ENCODE measurements around the gene PEAK1.
"Not testable (repeated sequence)": the region's sequence is repeated elsewhere in the genome, so short reads cannot be mapped to it uniquely, and the experiment has no call there.

Gene PEAK1

GRCh38 chr15:77291107-77291506, 128.8 kb downstream of the PEAK1 start:
- DNase-seq: no peak

- DNase-seq: no peak
Observed at GRCh38 chr15:77287385-77287784, 132.5 kb downstream of the PEAK1 start.

GRCh38 chr15:77285057-77285997, 134.6 kb downstream of the PEAK1 start:
- DNase-seq: no peak

- no peak for DNase-seq
Observed at GRCh38 chr15:77282333-77282732, 137.6 kb downstream of the PEAK1 start.

GRCh38 chr15:77276943-77277342, 143.0 kb downstream of the PEAK1 start:
- DNase-seq: no peak

- DNase-seq: no peak
Observed at GRCh38 chr15:77276096-77276495, 143.8 kb downstream of the PEAK1 start.

- not testable (repeated sequence) for DNase-seq
Observed at GRCh38 chr15:77273136-77273535, 146.8 kb downstream of the PEAK1 start.

- DNase-seq: no peak
Observed at GRCh38 chr15:77266708-77267386, 153.1 kb downstream of the PEAK1 start.

- no peak for DNase-seq
Observed at GRCh38 chr15:77255385-77255784, 164.5 kb downstream of the PEAK1 start.

GRCh38 chr15:77251662-77252061, 168.2 kb downstream of the PEAK1 start:
- no peak for DNase-seq

- no peak for DNase-seq
Observed at GRCh38 chr15:77247116-77247515, 172.8 kb downstream of the PEAK1 start.

GRCh38 chr15:77243716-77244401, 176.0 kb downstream of the PEAK1 start:
- DNase-seq: no peak

- DNase-seq: no peak
Observed at GRCh38 chr15:77243135-77243534, 176.8 kb downstream of the PEAK1 start.

- no peak for DNase-seq
Observed at GRCh38 chr15:77239882-77240608, 179.9 kb downstream of the PEAK1 start.

- no peak for DNase-seq
Observed at GRCh38 chr15:77235566-77235965, 184.3 kb downstream of the PEAK1 start.

GRCh38 chr15:77228828-77229227, 191.1 kb downstream of the PEAK1 start:
- no peak for DNase-seq

GRCh38 chr15:77226652-77227051, 193.3 kb downstream of the PEAK1 start:
- no peak for DNase-seq

- no peak for DNase-seq
Observed at GRCh38 chr15:77225646-77226045, 194.3 kb downstream of the PEAK1 start.

- DNase-seq: no peak
Observed at GRCh38 chr15:77225088-77225487, 194.8 kb downstream of the PEAK1 start.

GRCh38 chr15:77224352-77224751, 195.6 kb downstream of the PEAK1 start:
- DNase-seq: no peak

GRCh38 chr15:77221708-77222107, 198.2 kb downstream of the PEAK1 start:
- no peak for DNase-seq

GRCh38 chr15:77221174-77221573, 198.7 kb downstream of the PEAK1 start:
- DNase-seq: no peak

GRCh38 chr15:77219841-77220240, 200.1 kb downstream of the PEAK1 start:
- DNase-seq: no peak
